ENCODE data around the gene BTBD7.

GRCh38 chr14:93343266-93343665 is 10.4 kb upstream of the BTBD7 start:
- TF ChIP-seq CTCF (IDR thresholded peaks at IDR 0.05; ENCODE audit: insufficient read depth, low read length, poor library complexity, severe bottlenecking) (no peak), EZH2phosphoT487 (conservative IDR thresholded peaks at IDR 0.05; ENCODE audit: low read length) (no peak)

Data from SU-DHL-6 (cell line).